OCI-LY1 (cell line): ENCODE results near the gene KIR2DL1.
"Not testable (repeated sequence)": the region's sequence is repeated elsewhere in the genome, so short reads cannot be mapped to it uniquely, and the experiment has no call there.

Experiments used
- H2AFZ ChIP-seq: fragments of 200-600 bp; sonication (generic), shearing (Covaris generic); 2 replicates; pipeline ENCODE4 v1.6.0; 2014; ENCODE audit warnings: antibody characterized with exemption, mild to moderate bottlenecking, low read length
- H3F3A ChIP-seq: fragments of 200-600 bp; sonication (generic), shearing (Covaris generic); 2 replicates; pipeline ENCODE4 v1.6.0; 2014; ENCODE audit warnings: mild to moderate bottlenecking, antibody characterized with exemption, low read length, moderate library complexity; ENCODE audit not compliant: insufficient read depth
- H3K27ac ChIP-seq: fragments of 200-600 bp; sonication (generic); 2 replicates; pipeline ENCODE4 v1.5.1; 2014; ENCODE audit warnings: low read length, mixed run types, mild to moderate bottlenecking, low read depth; ENCODE audit not compliant: poor library complexity, severe bottlenecking
- H3K27me3 ChIP-seq: fragments of 200-600 bp; sonication (generic); 2 replicates; pipeline ENCODE4 v1.6.0; 2014; ENCODE audit warnings: antibody characterized with exemption, mild to moderate bottlenecking, low read length, moderate library complexity; ENCODE audit not compliant: insufficient read depth
- H3K36me3 ChIP-seq: fragments of 200-600 bp; sonication (generic); 2 replicates; pipeline ENCODE4 v1.6.1; 2014; ENCODE audit warnings: mild to moderate bottlenecking, antibody characterized with exemption, low read length, moderate library complexity, mixed read lengths; ENCODE audit not compliant: insufficient read depth
- H3K4me1 ChIP-seq: fragments of 200-600 bp; sonication (generic); 2 replicates; pipeline ENCODE4 v1.5.1; 2014; ENCODE audit warnings: mild to moderate bottlenecking, low read length, moderate library complexity; ENCODE audit not compliant: insufficient read depth, severe bottlenecking
- H3K4me2 ChIP-seq: fragments of 200-600 bp; sonication (generic), shearing (Covaris generic); 2 replicates; pipeline ENCODE4 v1.6.1; 2014; ENCODE audit warnings: low read length
- H3K4me3 ChIP-seq: fragments of 200-600 bp; sonication (generic); 2 replicates; pipeline ENCODE4 v1.5.1; 2014; ENCODE audit warnings: low read length, low read depth, mild to moderate bottlenecking, mixed read lengths; ENCODE audit not compliant: poor library complexity, severe bottlenecking
- H3K79me2 ChIP-seq: fragments of 200-600 bp; shearing (Covaris generic); 2 replicates; pipeline ENCODE4 v1.6.1; 2016; ENCODE audit warnings: mixed run types, low read length, mixed read lengths; ENCODE audit not compliant: insufficient read depth
- H3K9ac ChIP-seq: fragments of 200-600 bp; sonication (generic), shearing (Covaris generic); 2 replicates; pipeline ENCODE4 v1.6.1; 2014; ENCODE audit warnings: mild to moderate bottlenecking, low read length, mixed read lengths
- H3K9me2 ChIP-seq: fragments of 200-600 bp; sonication (generic), shearing (Covaris generic); 2 replicates; pipeline ENCODE4 v1.6.1; 2014; ENCODE audit warnings: low read depth, mild to moderate bottlenecking, low read length, mixed read lengths
- H3K9me3 ChIP-seq: fragments of 200-600 bp; shearing (Covaris generic); 2 replicates; pipeline ENCODE4 v1.6.1; 2014; ENCODE audit warnings: low read length, mixed read lengths
- H4K20me1 ChIP-seq: fragments of 200-600 bp; sonication (generic), shearing (Covaris generic); 2 replicates; pipeline ENCODE4 v1.6.0; 2016; ENCODE audit warnings: mild to moderate bottlenecking, low read length; ENCODE audit not compliant: insufficient read depth

Gene KIR2DL1

GRCh38 chr19:54775830-54776229 lies 6.2 kb downstream of the KIR2DL1 start:
- H2AFZ ChIP-seq, H4K20me1 ChIP-seq, H3K27me3 ChIP-seq, H3K36me3 ChIP-seq, H3K4me1 ChIP-seq, H3K9me3 ChIP-seq, H3K27ac ChIP-seq, H3F3A ChIP-seq, H3K9me2 ChIP-seq, H3K4me2 ChIP-seq, H3K79me2 ChIP-seq, H3K9ac ChIP-seq, H3K4me3 ChIP-seq: not testable (repeated sequence)

- not testable (repeated sequence) for H3K9me2 ChIP-seq, H4K20me1 ChIP-seq, H3K4me2 ChIP-seq, H3F3A ChIP-seq, H3K79me2 ChIP-seq, H3K9me3 ChIP-seq, H3K4me1 ChIP-seq, H2AFZ ChIP-seq, H3K4me3 ChIP-seq, H3K27me3 ChIP-seq, H3K36me3 ChIP-seq, H3K27ac ChIP-seq, H3K9ac ChIP-seq
Observed at GRCh38 chr19:54777851-54778250, 8.3 kb downstream of the KIR2DL1 start.

GRCh38 chr19:54778896-54779295 lies 9.3 kb downstream of the KIR2DL1 start:
- not testable (repeated sequence) for H3K27me3 ChIP-seq, H3K4me1 ChIP-seq, H3K27ac ChIP-seq

GRCh38 chr19:54782916-54783315 lies 13.3 kb downstream of the KIR2DL1 start:
- not testable (repeated sequence) for H2AFZ ChIP-seq, H3K27me3 ChIP-seq, H3K4me3 ChIP-seq, H3K36me3 ChIP-seq, H3K9ac ChIP-seq, H3F3A ChIP-seq, H3K79me2 ChIP-seq, H4K20me1 ChIP-seq, H3K9me2 ChIP-seq, H3K27ac ChIP-seq, H3K9me3 ChIP-seq, H3K4me1 ChIP-seq, H3K4me2 ChIP-seq

More at GRCh38 chr19:54778896-54779295, 9.3 kb downstream of the KIR2DL1 start:
- H3F3A ChIP-seq, H4K20me1 ChIP-seq, H3K9me2 ChIP-seq, H3K9me3 ChIP-seq, H3K79me2 ChIP-seq, H3K9ac ChIP-seq, H3K4me3 ChIP-seq, H3K36me3 ChIP-seq, H2AFZ ChIP-seq, H3K4me2 ChIP-seq: not testable (repeated sequence)

GRCh38 chr19:54786091-54786723 lies 16.6 kb downstream of the KIR2DL1 start:
- not testable (repeated sequence) for H3K9me2 ChIP-seq, H3K4me3 ChIP-seq, H3K9ac ChIP-seq, H3K36me3 ChIP-seq, H3K4me2 ChIP-seq, H3K9me3 ChIP-seq, H3K4me1 ChIP-seq, H3K27ac ChIP-seq, H3F3A ChIP-seq, H2AFZ ChIP-seq, H4K20me1 ChIP-seq, H3K27me3 ChIP-seq, H3K79me2 ChIP-seq

GRCh38 chr19:54788154-54788553 lies 18.6 kb downstream of the KIR2DL1 start:
- not testable (repeated sequence) for H3K9me3 ChIP-seq, H3K27me3 ChIP-seq, H3K27ac ChIP-seq, H3K9ac ChIP-seq, H3K36me3 ChIP-seq, H3F3A ChIP-seq, H3K79me2 ChIP-seq, H3K4me1 ChIP-seq, H4K20me1 ChIP-seq, H3K4me2 ChIP-seq, H3K4me3 ChIP-seq, H2AFZ ChIP-seq, H3K9me2 ChIP-seq
